Cardiac fibroblast (primary cell): ENCODE results near the gene TMEM181.

ENCODE experiments used
- DNase-seq, 2 donors: peaks; one replicate each; pipeline versions ENCODE4 v3.0.0 to v3.0.0-alpha.2; 2010; ENCODE audit warnings: low read depth in 2 of 2
- H3K4me3 ChIP-seq, 2 donors: replicated peaks in 1 of 2; 1 replicate in 1 of 2; 2 replicates in 1 of 2; pipeline ENCODE4 v1.5.1; 2011; ENCODE audit warnings: low read depth in 2 of 2, low read length in 2 of 2, mild to moderate bottlenecking in 2 of 2, moderate library complexity in 1 of 2
- CTCF ChIP-seq: IDR thresholded peaks from one replicate; pipeline ENCODE4 v1.5.1; 2011; ENCODE audit warnings: low read depth, mild to moderate bottlenecking, low read length, inconsistent platforms

The TMEM181 gene

GRCh38 chr6:158606935-158607334 lies 47.0 kb downstream of the TMEM181 start:
- no peak for TF ChIP-seq CTCF
- H3K4me3 ChIP-seq: no peak overlapping the region
- no peak for DNase-seq

GRCh38 chr6:158607411-158608170 lies 47.7 kb downstream of the TMEM181 start:
- peak in 1 of 2 donors; percentile 26 for DNase-seq
- TF ChIP-seq CTCF: no peak
- H3K4me3 ChIP-seq: no peak overlapping the region

DNA sequence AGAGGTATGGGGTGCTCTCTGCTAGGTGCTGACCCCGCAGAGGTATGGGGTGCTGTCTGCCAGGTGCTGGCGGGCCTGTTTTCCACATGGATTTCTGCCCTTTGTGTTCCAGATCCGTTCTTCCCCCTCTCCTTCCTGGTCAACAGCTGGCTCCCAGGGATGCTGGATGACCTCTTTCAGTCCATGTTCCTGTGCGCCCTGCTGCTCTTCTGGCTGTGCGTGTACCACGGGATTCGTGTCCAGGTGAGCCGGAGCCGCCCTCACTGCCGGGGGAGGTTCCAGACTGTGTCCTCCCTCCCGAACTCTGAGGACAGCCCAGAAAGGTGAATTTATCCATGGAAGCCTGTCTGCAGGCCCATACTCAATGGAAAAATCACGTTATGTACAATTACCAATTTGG lies 48.3 kb downstream of the TMEM181 start:
- no peak overlapping the region for H3K4me3 ChIP-seq
- no peak for TF ChIP-seq CTCF
- DNase-seq: no peak

GRCh38 chr6:158609455-158610155 lies 49.7 kb downstream of the TMEM181 start:
- no peak overlapping the region for H3K4me3 ChIP-seq
- no peak for TF ChIP-seq CTCF
- no peak for DNase-seq

DNA sequence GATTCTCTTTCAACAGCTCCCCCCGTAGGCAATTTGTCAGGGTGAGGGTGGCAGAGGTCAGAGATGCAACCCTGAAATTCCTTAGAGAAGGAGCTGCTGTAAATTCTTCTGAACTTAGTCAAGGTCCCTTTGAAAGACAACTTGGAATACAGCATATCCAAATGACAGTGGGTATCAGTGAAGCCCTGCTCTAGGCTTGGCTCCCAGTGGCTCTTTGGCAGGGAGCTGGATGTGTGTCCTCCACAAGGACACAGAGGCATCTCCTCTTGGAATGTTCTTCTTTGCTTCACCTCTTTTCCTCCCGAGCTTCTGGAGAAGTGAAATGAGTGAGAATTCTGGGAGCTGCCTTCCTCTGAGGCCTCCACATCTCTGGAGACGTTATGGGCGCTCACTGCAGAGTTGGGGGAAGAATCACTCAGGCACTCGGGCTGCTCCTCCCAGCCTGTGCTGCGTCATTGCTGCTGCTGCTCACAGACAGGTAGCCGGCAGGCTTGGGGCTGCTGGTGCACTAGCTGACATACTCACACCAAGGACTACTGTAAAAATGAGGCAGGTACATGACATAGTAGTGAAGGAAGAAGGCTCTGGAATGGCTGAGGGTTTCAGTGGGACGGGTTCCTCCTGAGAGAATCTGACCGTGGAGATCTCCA lies 50.6 kb downstream of the TMEM181 start:
- DNase-seq: no peak
- no peak overlapping the region for H3K4me3 ChIP-seq
- TF ChIP-seq CTCF: no peak

DNA sequence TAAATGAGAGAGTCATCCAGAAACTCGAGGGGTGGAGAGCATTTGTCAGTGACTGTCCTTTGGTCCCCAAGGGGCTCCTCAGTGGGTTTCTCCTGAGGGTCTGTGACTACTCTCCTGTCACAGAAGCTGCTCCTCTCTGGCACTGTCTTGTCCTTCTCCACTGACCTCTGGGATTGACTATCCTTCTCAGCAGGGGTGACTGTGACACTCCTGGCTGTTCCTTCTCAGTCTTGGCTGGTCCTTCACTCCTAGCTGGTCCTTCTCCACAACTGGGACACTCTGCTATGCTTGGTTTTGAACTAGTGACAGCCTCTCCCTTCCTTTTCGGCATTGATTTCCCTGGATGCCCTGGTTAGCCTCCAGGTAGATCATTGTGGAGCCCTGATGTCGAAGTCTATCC lies 51.1 kb downstream of the TMEM181 start:
- TF ChIP-seq CTCF: no peak
- H3K4me3 ChIP-seq: no peak overlapping the region
- no peak for DNase-seq
